Mesenchymal stem cell (in vitro differentiated cells and primary cell): ENCODE measurements around the gene WFDC1.

Source experiments
- DNase-seq: peaks from one replicate; pipeline ENCODE4 v3.0.0-alpha.2; 2013
- H2AFZ ChIP-seq: one replicate; pipeline ENCODE4 v1.6.1; 2013; ENCODE audit warnings: low read depth, mild to moderate bottlenecking, control low read depth, inconsistent platforms, low read length, moderate library complexity
- H2AK5ac ChIP-seq: 2 replicates; pipeline ENCODE4 v1.6.1; 2013; ENCODE audit warnings: low read length, moderate library complexity, mild to moderate bottlenecking, inconsistent platforms; ENCODE audit not compliant: severe bottlenecking
- H2BK120ac ChIP-seq: one replicate; pipeline ENCODE4 v1.6.1; 2013; ENCODE audit warnings: low read depth, mild to moderate bottlenecking, inconsistent platforms, low read length, moderate library complexity
- H2BK12ac ChIP-seq, 2 experiments: one replicate each; pipeline ENCODE4 v1.6.1; 2013; ENCODE audit warnings: inconsistent platforms in 2 of 2, low read length in 2 of 2, mild to moderate bottlenecking in 2 of 2, moderate library complexity in 2 of 2, control low read depth in 1 of 2
- H2BK15ac ChIP-seq: one replicate; pipeline ENCODE4 v1.6.1; 2013; ENCODE audit warnings: mild to moderate bottlenecking, low read depth, inconsistent platforms; ENCODE audit not compliant: poor library complexity, severe bottlenecking
- H2BK5ac ChIP-seq: 2 replicates; pipeline ENCODE4 v1.6.1; 2013; ENCODE audit warnings: low read depth, mild to moderate bottlenecking, low read length, control low read depth, inconsistent platforms; ENCODE audit not compliant: poor library complexity, severe bottlenecking
- H3K14ac ChIP-seq, 2 experiments: one replicate each; pipeline ENCODE4 v1.6.1; 2013; ENCODE audit warnings: inconsistent platforms in 2 of 2, low read length in 2 of 2, control low read depth in 1 of 2, mild to moderate bottlenecking in 1 of 2, moderate library complexity in 1 of 2
- H3K18ac ChIP-seq, 2 experiments: one replicate each; pipeline ENCODE4 v1.6.1; 2013; ENCODE audit warnings: inconsistent platforms in 2 of 2, low read length in 2 of 2, control low read depth in 1 of 2, low read depth in 1 of 2, mild to moderate bottlenecking in 1 of 2
- H3K23ac ChIP-seq, 2 experiments: one replicate each; pipeline ENCODE4 v1.6.1; 2013; ENCODE audit warnings: inconsistent platforms in 2 of 2, low read length in 2 of 2, mild to moderate bottlenecking in 2 of 2, moderate library complexity in 2 of 2, control low read depth in 1 of 2
- H3K27ac ChIP-seq: 2 replicates; pipeline ENCODE4 v1.5.1; 2013; ENCODE audit warnings: mild to moderate bottlenecking, moderate library complexity, low read length, control low read depth, inconsistent platforms; ENCODE audit not compliant: poor library complexity, severe bottlenecking
- H3K27me3 ChIP-seq, 2 experiments: 2 replicates each; pipeline versions ENCODE4 v1.6.1 to v1.7.0; 2013; ENCODE audit warnings: low read length in 2 of 2, mild to moderate bottlenecking in 2 of 2, moderate library complexity in 2 of 2, control low read depth in 1 of 2, inconsistent platforms in 1 of 2; ENCODE audit not compliant: control insufficient read depth in 1 of 2, insufficient read depth in 1 of 2
- H3K36me3 ChIP-seq, 2 experiments: 2 replicates each; pipeline versions ENCODE4 v1.6.1 to v1.7.0; 2013; ENCODE audit warnings: low read length in 2 of 2, control low read depth in 1 of 2, inconsistent platforms in 1 of 2, low read depth in 1 of 2, mild to moderate bottlenecking in 1 of 2; ENCODE audit not compliant: insufficient read depth in 2 of 2, control insufficient read depth in 1 of 2
- H3K4ac ChIP-seq, 2 experiments: one replicate each; pipeline ENCODE4 v1.6.1; 2013; ENCODE audit warnings: inconsistent platforms in 2 of 2, low read length in 2 of 2, mild to moderate bottlenecking in 2 of 2, moderate library complexity in 2 of 2, control low read depth in 1 of 2, low read depth in 1 of 2
- H3K4me1 ChIP-seq: 2 replicates; pipeline ENCODE4 v1.6.1; 2013; ENCODE audit warnings: low read depth, low read length, control low read depth; ENCODE audit not compliant: control insufficient read depth, insufficient read depth
- H3K4me2 ChIP-seq: 2 replicates; pipeline ENCODE4 v1.6.1; 2013; ENCODE audit warnings: low read length, mild to moderate bottlenecking, inconsistent platforms; ENCODE audit not compliant: poor library complexity, severe bottlenecking
- H3K4me3 ChIP-seq, 2 experiments: 2 replicates each; pipeline versions ENCODE4 v1.5.1 to v1.7.0; 2013; ENCODE audit warnings: low read length in 2 of 2, mild to moderate bottlenecking in 2 of 2, control low read depth in 1 of 2, low read depth in 1 of 2; ENCODE audit not compliant: insufficient read depth in 1 of 2
- H3K79me1 ChIP-seq: replicated peaks from 2 replicates; pipeline ENCODE4 v1.6.1; 2013; ENCODE audit warnings: mild to moderate bottlenecking, control low read depth, low read length, inconsistent platforms; ENCODE audit not compliant: poor library complexity, severe bottlenecking
- H3K9ac ChIP-seq: 2 replicates; pipeline ENCODE4 v1.7.0; 2013; ENCODE audit warnings: mild to moderate bottlenecking, low read length, moderate library complexity
- H3K9me3 ChIP-seq: 2 replicates; pipeline ENCODE4 v1.7.0; 2013; ENCODE audit warnings: mild to moderate bottlenecking, low read length; ENCODE audit not compliant: control insufficient read depth
- H4K8ac ChIP-seq: one replicate; pipeline ENCODE4 v1.6.1; 2013; ENCODE audit warnings: inconsistent platforms, mild to moderate bottlenecking, low read length, moderate library complexity
- H4K91ac ChIP-seq: one replicate; pipeline ENCODE4 v1.6.1; 2013; ENCODE audit warnings: mild to moderate bottlenecking, low read length, inconsistent platforms
- WGBS: methylation state at CpG from one replicate; pipeline ENCODE4 v1.1.7; 2013; ENCODE audit warnings: mixed read lengths; 5-methylcytosine and 5-hydroxymethylcytosine counted together

Gene WFDC1

GRCh38 chr16:84360170-84360569, 65.5 kb downstream of the WFDC1 start:
- Histone ChIP-seq H2BK15ac (no peak overlapping the region), H2BK120ac (no peak overlapping the region), H3K23ac (peak overlapping the region in 1 of 2 experiments; percentile 11), H3K4me2 (no peak overlapping the region), H3K9ac (no peak overlapping the region), H4K91ac (no peak overlapping the region), H2BK12ac (no peak overlapping the region), H3K4ac (no peak overlapping the region), H2BK5ac (no peak overlapping the region), H3K4me3 (no peak overlapping the region), H3K79me1 (no peaks in the 10 kb centered on the region), H3K36me3 (no peaks in the 10 kb centered on the region), H3K18ac (no peak overlapping the region), H4K8ac (no peak overlapping the region), H3K9me3 (no peaks in the 10 kb centered on the region), H3K4me1 (peaks cover 9% of the 10 kb centered on the region), H3K27me3 (peaks cover 37 to 55% of the 10 kb centered on the region in 2 experiments), H2AK5ac (no peak overlapping the region), H2AFZ (no peak overlapping the region), H3K14ac (no peak overlapping the region), H3K27ac (no peak overlapping the region)
- 81% methylated on average over 15 of the region's 15 CpGs for WGBS
- DNase-seq: no peak

GRCh38 chr16:84360748-84361147, 66.1 kb downstream of the WFDC1 start:
- H3K23ac ChIP-seq: no peak overlapping the region
- no peak overlapping the region for H2AK5ac ChIP-seq
- no peak for DNase-seq
- H3K14ac ChIP-seq: no peak overlapping the region
- no peak overlapping the region for H3K27ac ChIP-seq
- H2BK12ac ChIP-seq: no peak overlapping the region
- H2AFZ ChIP-seq: no peak overlapping the region
- H3K18ac ChIP-seq: no peak overlapping the region
- H2BK120ac ChIP-seq: no peak overlapping the region
- peaks cover 38 to 58% of the 10 kb centered on the region in 2 experiments for H3K27me3 ChIP-seq
- no peak overlapping the region for H4K8ac ChIP-seq
- no peaks in the 10 kb centered on the region for H3K9me3 ChIP-seq
- no peak overlapping the region for H3K9ac ChIP-seq
- H3K4ac ChIP-seq: no peak overlapping the region
- H3K4me3 ChIP-seq: no peak overlapping the region
- H4K91ac ChIP-seq: no peak overlapping the region
- H3K4me1 ChIP-seq: peaks cover 9% of the 10 kb centered on the region
- H3K79me1 ChIP-seq: no peaks in the 10 kb centered on the region
- no peak overlapping the region for H3K4me2 ChIP-seq
- 80% methylated on average over 4 of the region's 4 CpGs for WGBS
- H2BK5ac ChIP-seq: no peak overlapping the region
- H3K36me3 ChIP-seq: no peaks in the 10 kb centered on the region
- no peak overlapping the region for H2BK15ac ChIP-seq

- Histone ChIP-seq H3K79me1 (no peaks in the 10 kb centered on the region), H2AK5ac (no peak overlapping the region), H3K18ac (no peak overlapping the region), H2BK15ac (no peak overlapping the region), H3K4me1 (peaks cover 9% of the 10 kb centered on the region), H3K14ac (no peak overlapping the region), H3K23ac (no peak overlapping the region), H2AFZ (no peak overlapping the region), H3K36me3 (no peaks in the 10 kb centered on the region), H3K27me3 (peaks cover 43 to 66% of the 10 kb centered on the region in 2 experiments), H3K4me2 (no peak overlapping the region), H3K27ac (no peak overlapping the region), H4K91ac (no peak overlapping the region), H2BK5ac (no peak overlapping the region), H4K8ac (no peak overlapping the region), H2BK12ac (no peak overlapping the region), H3K4me3 (no peak overlapping the region), H3K4ac (no peak overlapping the region), H3K9me3 (no peaks in the 10 kb centered on the region), H3K9ac (no peak overlapping the region), H2BK120ac (no peak overlapping the region)
- WGBS: 91% methylated on average over 5 of the region's 5 CpGs
- no peak for DNase-seq
Observed at GRCh38 chr16:84361546-84361945, 66.9 kb downstream of the WFDC1 start.

- Histone ChIP-seq H2BK5ac (no peak overlapping the region), H3K9ac (no peak overlapping the region), H3K4me3 (no peak overlapping the region), H3K9me3 (no peaks in the 10 kb centered on the region), H4K91ac (no peak overlapping the region), H3K14ac (no peak overlapping the region), H2AFZ (no peak overlapping the region), H3K27me3 (peaks cover 47 to 66% of the 10 kb centered on the region in 2 experiments), H2BK120ac (no peak overlapping the region), H3K79me1 (no peaks in the 10 kb centered on the region), H3K4me1 (peaks cover 9% of the 10 kb centered on the region), H3K18ac (no peak overlapping the region), H3K4ac (no peak overlapping the region), H3K23ac (no peak overlapping the region), H2BK15ac (no peak overlapping the region), H3K4me2 (no peak overlapping the region), H3K36me3 (no peaks in the 10 kb centered on the region), H3K27ac (no peak overlapping the region), H2AK5ac (no peak overlapping the region), H2BK12ac (no peak overlapping the region), H4K8ac (no peak overlapping the region)
- no peak for DNase-seq
- 62% methylated on average over 12 of the region's 13 CpGs for WGBS
Observed at GRCh38 chr16:84362471-84362941, 67.8 kb downstream of the WFDC1 start.
